Fibroblast of mammary gland (primary cell): ENCODE measurements around the gene KIR2DL3.

ENCODE experiments used
- DNase-seq: peaks from one replicate; pipeline ENCODE4 v3.0.0-alpha.2; 2010; ENCODE audit warnings: low read depth
- H3K4me3 ChIP-seq: 2 replicates; pipeline ENCODE4 v1.5.1; 2011; ENCODE audit warnings: low read depth, mild to moderate bottlenecking, low read length, moderate library complexity; ENCODE audit not compliant: control insufficient read depth
- TF ChIP-seq, protein P1 (sequence below): conservative IDR thresholded peaks from 2 replicates; pipeline ENCODE4 v1.5.1; 2011; ENCODE audit warnings: low read depth, low read length, inconsistent platforms; ENCODE audit not compliant: control insufficient read depth, insufficient read depth

KIR2DL3 gene

DNA sequence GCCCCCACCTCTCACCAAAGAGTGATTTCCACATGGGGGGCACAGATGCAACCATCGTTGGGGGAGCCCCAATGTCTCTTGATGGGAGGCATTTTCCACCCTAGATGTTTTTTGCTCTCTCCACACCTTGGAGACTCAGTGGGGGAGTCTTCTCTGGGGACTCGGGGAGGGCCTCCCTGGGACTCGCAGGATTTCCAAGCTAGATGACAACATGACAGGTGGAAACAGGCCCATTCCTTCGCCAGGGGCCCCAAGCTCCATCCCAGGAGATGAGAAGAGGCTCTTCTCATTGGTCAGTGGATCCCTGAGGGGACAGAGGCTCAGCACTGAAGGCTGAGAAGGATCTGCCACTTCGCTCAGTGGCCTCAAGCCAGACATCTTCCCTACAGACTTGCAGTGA lies 52.4 kb downstream of the KIR2DL3 start:
- TF ChIP-seq, protein P1, sequence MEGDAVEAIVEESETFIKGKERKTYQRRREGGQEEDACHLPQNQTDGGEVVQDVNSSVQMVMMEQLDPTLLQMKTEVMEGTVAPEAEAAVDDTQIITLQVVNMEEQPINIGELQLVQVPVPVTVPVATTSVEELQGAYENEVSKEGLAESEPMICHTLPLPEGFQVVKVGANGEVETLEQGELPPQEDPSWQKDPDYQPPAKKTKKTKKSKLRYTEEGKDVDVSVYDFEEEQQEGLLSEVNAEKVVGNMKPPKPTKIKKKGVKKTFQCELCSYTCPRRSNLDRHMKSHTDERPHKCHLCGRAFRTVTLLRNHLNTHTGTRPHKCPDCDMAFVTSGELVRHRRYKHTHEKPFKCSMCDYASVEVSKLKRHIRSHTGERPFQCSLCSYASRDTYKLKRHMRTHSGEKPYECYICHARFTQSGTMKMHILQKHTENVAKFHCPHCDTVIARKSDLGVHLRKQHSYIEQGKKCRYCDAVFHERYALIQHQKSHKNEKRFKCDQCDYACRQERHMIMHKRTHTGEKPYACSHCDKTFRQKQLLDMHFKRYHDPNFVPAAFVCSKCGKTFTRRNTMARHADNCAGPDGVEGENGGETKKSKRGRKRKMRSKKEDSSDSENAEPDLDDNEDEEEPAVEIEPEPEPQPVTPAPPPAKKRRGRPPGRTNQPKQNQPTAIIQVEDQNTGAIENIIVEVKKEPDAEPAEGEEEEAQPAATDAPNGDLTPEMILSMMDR = no peak
- no peak overlapping the region for H3K4me3 ChIP-seq
- no peak for DNase-seq

DNA sequence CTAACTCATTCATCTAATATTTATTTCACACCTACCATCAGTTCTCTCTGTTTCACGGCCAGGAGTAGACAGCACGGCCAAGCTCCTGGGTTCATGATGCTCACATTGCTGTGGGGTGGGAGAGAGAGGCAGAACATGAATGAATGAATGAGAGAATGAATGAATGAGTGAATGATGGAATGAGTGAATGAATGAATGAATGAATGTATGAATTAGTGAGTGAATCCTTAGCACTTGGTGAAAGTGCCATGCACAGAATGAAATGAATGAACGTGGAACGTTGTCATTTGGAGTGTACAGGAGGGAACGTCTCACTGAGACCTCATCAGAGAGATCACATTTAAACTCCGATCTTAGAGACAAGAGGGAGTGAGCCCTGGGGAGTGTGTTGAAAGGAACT lies 53.2 kb downstream of the KIR2DL3 start:
- H3K4me3 ChIP-seq = no peak overlapping the region
- no peak for DNase-seq
- TF ChIP-seq, protein P1 = no peak

DNA sequence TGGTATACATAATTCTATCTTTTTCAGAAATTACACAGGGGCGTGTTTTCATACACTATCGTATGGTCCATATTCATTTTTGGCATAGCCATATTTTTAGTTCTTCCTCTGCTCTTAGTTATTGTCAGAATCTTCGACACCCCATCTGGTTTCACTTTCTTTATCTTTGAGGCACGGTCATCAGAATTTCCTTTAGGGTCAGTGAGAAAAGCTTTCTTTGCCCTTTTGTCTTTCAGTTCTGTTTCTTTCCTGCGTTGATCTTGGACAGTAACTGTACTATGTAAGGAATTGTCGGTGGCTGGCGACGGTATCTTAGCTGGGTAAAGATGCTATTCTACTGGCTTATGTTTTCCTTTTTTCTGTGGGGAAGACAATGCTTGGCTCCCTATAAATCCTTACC lies 54.5 kb downstream of the KIR2DL3 start:
- no peak overlapping the region for H3K4me3 ChIP-seq
- no peak for DNase-seq
- TF ChIP-seq, protein P1 = no peak

DNA sequence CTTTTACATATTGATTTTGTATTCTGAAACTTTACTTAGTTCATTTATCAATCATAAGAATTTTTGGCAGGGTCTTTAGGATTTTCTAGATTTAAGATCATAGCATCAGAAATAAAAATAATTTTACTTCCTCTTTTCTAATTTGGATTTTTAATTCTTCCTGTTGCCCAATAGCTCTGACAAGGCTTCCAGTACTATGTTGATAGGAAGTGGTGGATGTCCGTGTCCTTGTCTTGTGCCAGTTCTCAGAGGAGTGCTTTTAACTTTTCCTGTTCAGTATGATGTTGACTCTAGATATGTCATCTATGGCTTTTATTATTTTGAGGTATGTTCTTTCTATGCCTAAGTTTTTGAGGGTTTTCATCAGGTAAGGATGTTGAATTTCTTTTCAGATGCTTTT lies 57.4 kb downstream of the KIR2DL3 start:
- no peak for DNase-seq
- TF ChIP-seq, protein P1 = no peak
- no peak overlapping the region for H3K4me3 ChIP-seq
